GM19463 (cell line): ENCODE results near the gene GNA14.
"Not testable (repeated sequence)": the region's sequence is repeated elsewhere in the genome, so short reads cannot be mapped to it uniquely, and the experiment has no call there.

Experiments
- ATAC-seq: cut with Tn5 transposase; IDR thresholded peaks from one replicate; pipeline ENCODE4 v1.9.1; 2021; ENCODE audit warnings: mild to moderate bottlenecking, moderate library complexity; ENCODE audit not compliant: unreplicated experiment

GNA14 gene

GRCh38 chr9:77592476-77592875, 55.6 kb downstream of the GNA14 start:
- ATAC-seq, result no peak

DNA sequence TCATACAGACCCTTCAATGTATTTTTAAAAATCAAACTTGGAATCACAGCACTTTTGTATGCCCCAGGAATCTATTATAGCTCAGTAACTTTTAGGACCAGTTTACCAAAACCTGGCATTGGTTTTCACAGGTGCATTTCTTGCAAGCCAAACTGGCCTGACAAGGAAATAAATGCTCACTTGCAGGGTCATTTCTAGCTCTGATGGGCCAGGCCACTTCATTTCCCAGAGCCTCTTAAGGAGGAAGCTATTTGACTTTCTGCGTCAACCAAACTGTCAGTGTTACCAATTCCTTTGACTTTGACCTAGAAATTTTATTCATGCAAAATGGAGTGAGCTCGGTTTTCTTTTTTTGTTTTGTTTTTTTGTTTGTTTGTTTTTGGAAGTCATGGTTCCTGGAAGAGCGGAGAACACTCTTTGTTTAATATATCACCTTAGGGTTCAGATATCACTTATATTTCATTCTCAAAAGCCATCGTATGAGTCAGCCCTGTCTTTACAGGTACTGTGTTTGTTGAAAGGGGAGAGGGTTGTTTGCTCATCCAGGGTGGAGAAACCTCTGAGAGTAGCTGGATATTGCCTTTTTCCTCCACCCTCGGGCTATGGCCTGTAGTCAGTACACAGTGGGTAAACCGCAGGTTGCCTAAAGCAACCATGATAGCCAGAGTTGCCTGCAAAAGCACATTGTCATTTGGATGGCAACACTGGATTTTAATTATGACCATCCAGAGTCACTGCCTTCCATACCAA, 58.9 kb downstream of the GNA14 start:
- ATAC-seq, result no peak

GRCh38 chr9:77588271-77588937, 59.7 kb downstream of the GNA14 start:
- no peak for ATAC-seq

GRCh38 chr9:77587851-77588250, 60.3 kb downstream of the GNA14 start:
- no peak for ATAC-seq

DNA sequence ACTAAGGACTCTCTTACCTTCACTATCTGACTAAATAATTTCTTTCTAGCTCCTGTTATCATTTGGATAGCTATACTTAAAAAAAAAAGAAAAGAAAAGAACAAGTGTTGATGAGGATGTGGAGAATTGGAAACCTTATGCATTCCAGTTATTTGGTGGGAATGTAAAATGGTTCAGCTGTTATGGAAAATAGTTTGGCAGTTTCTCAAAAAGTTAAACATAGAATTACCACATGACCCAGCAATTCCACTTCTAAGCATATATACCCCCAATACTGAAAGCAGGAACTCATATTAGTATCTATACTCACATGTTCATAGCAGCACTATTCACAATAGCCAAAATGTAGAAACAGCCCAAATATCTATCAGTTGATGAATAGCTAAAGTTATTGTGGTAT, 61.1 kb downstream of the GNA14 start:
- ATAC-seq, result no peak

DNA sequence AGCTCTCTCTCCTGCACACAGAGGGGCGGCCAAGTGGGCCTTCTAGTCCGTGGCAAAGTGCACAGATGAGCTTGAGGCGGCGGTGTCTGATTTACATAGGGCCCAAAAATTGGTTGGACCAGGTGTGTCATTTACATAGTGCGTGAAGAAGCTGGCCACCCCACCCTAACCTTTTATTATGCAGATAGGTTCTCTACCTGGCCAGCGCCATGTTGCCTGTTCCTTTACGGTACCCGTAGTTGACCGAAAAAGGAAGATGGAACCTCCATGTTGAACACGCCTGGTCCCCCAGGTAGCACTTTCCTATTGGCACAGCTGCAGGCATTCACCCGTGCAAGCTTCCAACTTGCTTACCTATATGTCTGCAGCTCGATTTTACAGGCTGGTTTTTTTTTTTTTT, 61.5 kb downstream of the GNA14 start:
- no peak for ATAC-seq

GRCh38 chr9:77585335-77585786, 62.8 kb downstream of the GNA14 start:
- ATAC-seq, result no peak

- not testable (repeated sequence) for ATAC-seq
These were observed 63.2 kb downstream of the GNA14 start for GRCh38 chr9:77584927-77585326.

DNA sequence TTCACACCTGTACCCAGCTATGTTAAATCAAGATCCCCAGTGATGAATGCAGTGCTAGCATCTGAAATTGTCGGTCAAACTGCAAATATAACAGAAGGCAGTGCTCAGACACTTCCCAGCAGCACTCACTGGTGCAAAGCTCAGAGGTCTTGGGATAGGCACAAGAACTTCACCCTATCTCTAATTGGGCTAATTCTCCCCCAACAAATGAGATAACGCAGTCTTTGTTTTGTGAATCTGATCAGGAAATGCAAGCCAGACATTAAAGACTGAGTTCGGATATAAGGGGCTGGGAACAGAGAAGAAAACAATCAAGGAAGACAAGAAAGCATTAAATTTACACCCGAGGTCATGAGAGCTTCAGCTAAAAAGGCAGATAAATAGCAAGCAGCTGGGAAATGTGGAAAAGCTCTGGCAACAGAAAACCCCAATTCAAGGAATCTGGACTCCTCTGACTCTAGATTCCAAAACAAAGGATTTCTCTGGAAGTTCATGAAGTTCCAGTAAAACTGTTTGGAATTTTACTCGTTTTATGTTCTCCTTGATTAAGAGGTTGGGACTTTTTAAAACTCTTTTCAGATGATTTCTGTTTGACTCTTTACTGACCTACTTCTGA, 65.1 kb downstream of the GNA14 start:
- no peak for ATAC-seq

GRCh38 chr9:77582525-77582924, 65.6 kb downstream of the GNA14 start:
- ATAC-seq, result no peak

DNA sequence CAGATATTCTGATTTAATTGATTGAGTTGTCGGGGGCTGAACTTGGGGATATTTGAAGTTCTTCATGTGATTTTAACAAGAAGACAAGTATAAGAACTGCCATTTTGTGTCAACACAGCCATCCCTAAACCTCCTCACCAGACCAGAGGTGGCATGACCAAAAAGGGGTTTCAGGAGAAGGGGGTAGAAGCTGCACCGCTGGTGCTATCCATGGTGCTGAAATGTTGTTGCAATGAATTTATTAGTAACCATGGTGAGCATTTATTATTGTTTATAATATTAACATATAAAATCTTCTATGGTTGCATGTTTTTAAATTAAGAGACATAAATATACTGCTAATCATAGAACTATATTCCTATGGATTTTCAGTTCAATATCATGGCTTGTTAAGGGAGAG, 72.3 kb downstream of the GNA14 start:
- ATAC-seq, result no peak

- ATAC-seq, result no peak
These were observed 78.8 kb downstream of the GNA14 start for GRCh38 chr9:77569335-77569734.

- ATAC-seq, result no peak
These were observed 84.9 kb downstream of the GNA14 start for GRCh38 chr9:77563174-77563573.

DNA sequence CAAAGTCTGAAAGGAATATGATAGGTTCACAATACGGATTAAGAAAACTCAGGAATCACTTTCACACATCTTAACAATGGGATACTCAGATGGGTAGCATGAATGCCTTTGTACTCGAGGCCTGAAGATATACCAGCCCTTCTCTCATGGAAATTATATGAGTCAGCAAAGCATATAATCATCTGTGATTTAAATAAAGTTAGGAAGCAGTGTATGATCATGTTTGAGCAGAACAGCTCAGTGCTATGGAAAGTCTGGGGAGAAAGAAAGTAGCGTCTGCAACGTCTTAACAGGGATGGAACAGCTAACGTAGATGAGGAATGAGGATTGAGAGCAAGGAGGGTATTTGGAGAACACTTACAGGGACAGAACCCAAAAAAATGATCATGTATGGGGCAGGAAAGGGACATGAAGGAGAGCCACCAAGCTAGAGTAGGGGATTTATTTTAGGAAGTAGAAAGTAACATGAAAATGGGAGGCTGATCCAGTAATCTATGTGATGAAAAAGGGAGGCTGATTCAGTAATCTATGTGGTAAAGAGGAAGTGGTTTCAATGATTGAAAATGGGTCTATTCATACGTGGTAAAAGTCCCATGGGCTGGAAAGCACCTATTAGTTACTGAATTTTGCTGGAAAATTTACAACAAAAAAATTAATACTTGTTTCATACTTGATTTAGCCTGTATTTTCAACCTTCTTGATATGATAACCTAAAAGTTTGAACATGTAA, 85.9 kb downstream of the GNA14 start:
- peak; percentile 68 for ATAC-seq

GRCh38 chr9:77561331-77562018, 86.6 kb downstream of the GNA14 start:
- ATAC-seq, result peak; percentile 24

- ATAC-seq, result no peak
These were observed 91.7 kb downstream of the GNA14 start for GRCh38 chr9:77556396-77556795.

DNA sequence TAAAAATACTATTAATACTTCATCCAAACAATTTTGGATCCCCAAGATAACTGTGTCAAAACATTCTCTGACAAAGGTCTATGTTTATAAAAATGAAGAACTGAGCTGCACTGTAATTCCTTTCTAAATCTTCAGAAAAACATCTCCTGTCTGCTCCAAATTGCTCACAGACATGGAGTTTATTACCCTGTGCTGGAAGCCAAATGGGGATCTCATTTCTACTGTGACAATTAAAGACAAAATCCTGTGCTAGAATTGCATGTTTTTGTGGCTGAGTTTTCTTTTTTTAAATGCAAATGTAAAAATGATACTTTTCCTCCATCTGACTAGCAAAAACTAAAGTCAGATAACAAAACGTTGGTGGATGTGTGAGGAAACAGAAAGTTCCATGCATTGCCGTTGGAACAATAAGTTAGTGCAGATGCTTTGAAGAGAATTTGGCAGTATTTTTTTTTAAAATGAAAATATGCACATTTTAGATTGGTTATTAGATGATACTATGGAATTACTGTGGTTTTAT, 93.5 kb downstream of the GNA14 start:
- no peak for ATAC-seq

GRCh38 chr9:77547106-77547730, 100.9 kb downstream of the GNA14 start:
- no peak for ATAC-seq

- ATAC-seq, result no peak
These were observed 101.7 kb downstream of the GNA14 start for GRCh38 chr9:77546376-77546950.

DNA sequence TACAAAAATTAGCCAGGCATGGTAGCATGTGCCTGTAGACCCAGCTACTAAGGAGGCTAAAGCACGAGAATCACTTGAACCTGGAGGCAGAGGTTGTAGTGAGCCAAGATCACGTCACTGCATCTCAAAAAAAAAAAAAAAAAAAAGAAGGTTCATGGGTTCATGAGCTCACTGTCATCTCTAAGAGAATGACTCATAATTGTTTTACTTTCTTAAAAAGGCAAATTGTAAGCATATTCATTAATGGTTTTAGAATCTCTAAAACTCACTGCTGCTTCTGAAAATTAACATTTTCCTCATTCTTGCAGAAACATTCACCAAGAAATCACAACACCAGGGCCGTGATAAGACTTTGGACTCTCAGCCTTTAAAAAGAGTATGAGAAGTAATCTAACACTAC, 103.6 kb downstream of the GNA14 start:
- ATAC-seq, result no peak
